Activated CD4-positive, alpha-beta memory T cell treated with anti-CD3 and anti-CD28 coated beads, Interleukin-2, amount 10 ng/mL, durations not matched to agents 7 days and 5 days (primary cell): ENCODE measurements around the gene ZNF507. TPM values are rescaled to one million over a fixed set of nuclear protein-coding genes. Genes with fewer than 3 reads are reported as not detected.

Experiments used
- CTCF ChIA-PET: fragments of 350-600 bp; sonication (Branson Sonifier 250); formaldehyde crosslinking; loops from one replicate; lab custom pipeline; 2021; ENCODE audit warnings: antibody characterized with exemption, inconsistent platforms; lab: Charles Lee
- POLR2A ChIA-PET: fragments of 350-600 bp; sonication (Branson Sonifier 250); formaldehyde crosslinking; loops from one replicate; lab custom pipeline; 2021; ENCODE audit warnings: antibody characterized with exemption; lab: Charles Lee
- DNase-seq: peaks from one replicate; pipeline ENCODE4 v3.0.0-alpha.2; 2020
- H3K27ac Mint-ChIP-seq: one replicate; pipeline ENCODE4 v1.8.0; 2021; ENCODE audit warnings: mild to moderate bottlenecking, mixed read lengths
- H3K27me3 Mint-ChIP-seq: one replicate; pipeline ENCODE4 v1.8.0; 2021; ENCODE audit warnings: mixed read lengths
- H3K36me3 Mint-ChIP-seq: one replicate; pipeline ENCODE4 v1.8.0; 2021; ENCODE audit warnings: low read depth, mixed read lengths
- H3K4me1 Mint-ChIP-seq: one replicate; pipeline ENCODE4 v1.8.0; 2021; ENCODE audit warnings: mixed read lengths
- H3K4me3 Mint-ChIP-seq: one replicate; pipeline ENCODE4 v1.8.0; 2021; ENCODE audit warnings: mild to moderate bottlenecking, mixed read lengths
- H3K9me3 Mint-ChIP-seq: one replicate; pipeline ENCODE4 v1.8.0; 2021; ENCODE audit warnings: mixed read lengths
- total RNA-seq, 2 experiments: library from RNA; stranded (reverse); gene quantifications; one replicate each; pipeline ENCODE4 v1.2.3, GENCODE V29; 2021

Gene ZNF507
- total RNA-seq, 2 experiments from 2014 or later, result 23.4 to 23.7 TPM

- DNase-seq, result no peak
- Mint-ChIP-seq H3K36me3 (peaks cover 24% of the 10 kb centered on the region), H3K9me3 (no peaks in the 10 kb centered on the region), H3K27ac (no peak overlapping the region), H3K4me3 (no peak overlapping the region), H3K4me1 (peaks cover 2% of the 10 kb centered on the region), H3K27me3 (no peaks in the 10 kb centered on the region)
- ChIA-PET CTCF (interaction anchor here (1.1 kb wide), 1 partner anchor 77 kb away, joined by 3 read pairs; no protein-coding TSS in a partner anchor), POLR2A (interaction anchor here (1.4 kb wide), 1 partner anchor 18 kb away, joined by 6 read pairs; the partner anchor contains the start of gene DPY19L3)
These were observed 42.4 kb downstream of the ZNF507 start for GRCh38 chr19:32387701-32388392.

GRCh38 chr19:32388393-32388855 lies 43.0 kb downstream of the ZNF507 start:
- POLR2A ChIA-PET, result interaction anchor here (1.4 kb wide), 1 partner anchor 17 kb away, joined by 6 read pairs; the partner anchor contains the start of gene DPY19L3

DNA sequence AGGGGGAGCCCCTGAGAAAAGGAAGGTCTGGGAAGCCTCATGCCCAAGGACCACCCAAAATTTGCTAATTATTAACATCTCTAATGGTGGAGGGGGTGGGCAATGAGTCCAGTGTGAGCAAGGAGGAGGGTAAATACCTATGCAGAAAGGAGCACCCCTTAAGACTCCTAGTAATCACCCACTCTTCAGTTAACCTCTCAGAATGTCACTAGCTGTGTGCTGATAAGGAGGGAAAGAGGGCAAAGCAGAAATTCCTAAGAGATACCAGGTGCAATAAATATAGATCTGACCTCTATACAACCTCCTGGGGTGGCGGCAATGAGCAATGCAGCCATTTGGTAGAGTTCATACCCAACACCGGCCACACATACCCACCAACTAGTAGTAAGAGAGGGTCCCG lies 47.5 kb downstream of the ZNF507 start:
- H3K27me3 Mint-ChIP-seq, result no peaks in the 10 kb centered on the region
- no peaks in the 10 kb centered on the region for H3K9me3 Mint-ChIP-seq
- no peaks in the 10 kb centered on the region for H3K4me1 Mint-ChIP-seq
- ChIA-PET CTCF (no interaction called here), POLR2A (interaction anchor here (1.2 kb wide), 1 partner anchor 13 kb away, joined by 3 read pairs; the partner anchor contains the start of gene DPY19L3)
- no peak overlapping the region for H3K4me3 Mint-ChIP-seq
- DNase-seq, result no peak
- H3K27ac Mint-ChIP-seq, result no peak overlapping the region
- no peaks in the 10 kb centered on the region for H3K36me3 Mint-ChIP-seq

More at GRCh38 chr19:32388393-32388855, 43.0 kb downstream of the ZNF507 start:
- Mint-ChIP-seq H3K27ac (no peak overlapping the region), H3K9me3 (no peaks in the 10 kb centered on the region), H3K36me3 (peaks cover 18% of the 10 kb centered on the region), H3K4me1 (no peaks in the 10 kb centered on the region), H3K4me3 (no peak overlapping the region), H3K27me3 (no peaks in the 10 kb centered on the region)
- DNase-seq, result no peak
- CTCF ChIA-PET, result no interaction called here

GRCh38 chr19:32396046-32396652 lies 50.7 kb downstream of the ZNF507 start:
- no peak for DNase-seq
- H3K9me3 Mint-ChIP-seq, result no peaks in the 10 kb centered on the region
- ChIA-PET POLR2A (no interaction called here), CTCF (no interaction called here)
- H3K27me3 Mint-ChIP-seq, result no peaks in the 10 kb centered on the region
- no peaks in the 10 kb centered on the region for H3K36me3 Mint-ChIP-seq
- no peaks in the 10 kb centered on the region for H3K4me1 Mint-ChIP-seq
- H3K4me3 Mint-ChIP-seq, result no peak overlapping the region
- H3K27ac Mint-ChIP-seq, result no peak overlapping the region

DNA sequence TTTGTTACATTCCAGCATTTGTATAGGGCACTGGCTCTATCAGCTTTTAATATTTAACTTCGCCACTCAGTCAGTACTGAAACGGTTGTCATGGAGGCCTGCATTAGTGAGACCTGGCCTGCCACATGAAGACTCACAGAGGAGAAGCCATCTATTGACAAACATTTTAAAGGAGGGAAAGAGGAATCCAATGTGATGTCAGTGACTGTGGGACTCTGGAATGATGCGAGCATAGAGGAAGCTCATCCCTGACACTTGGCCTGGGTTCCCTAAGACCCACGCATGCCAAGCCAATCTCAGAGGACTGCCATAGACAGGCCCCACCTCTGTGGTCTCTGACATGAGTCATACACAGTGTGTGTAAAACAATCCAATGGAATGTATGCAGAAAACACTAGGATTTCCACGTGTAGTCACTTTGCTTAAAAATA lies 52.3 kb downstream of the ZNF507 start:
- no peak overlapping the region for H3K27ac Mint-ChIP-seq
- POLR2A ChIA-PET, result no interaction called here

DNA sequence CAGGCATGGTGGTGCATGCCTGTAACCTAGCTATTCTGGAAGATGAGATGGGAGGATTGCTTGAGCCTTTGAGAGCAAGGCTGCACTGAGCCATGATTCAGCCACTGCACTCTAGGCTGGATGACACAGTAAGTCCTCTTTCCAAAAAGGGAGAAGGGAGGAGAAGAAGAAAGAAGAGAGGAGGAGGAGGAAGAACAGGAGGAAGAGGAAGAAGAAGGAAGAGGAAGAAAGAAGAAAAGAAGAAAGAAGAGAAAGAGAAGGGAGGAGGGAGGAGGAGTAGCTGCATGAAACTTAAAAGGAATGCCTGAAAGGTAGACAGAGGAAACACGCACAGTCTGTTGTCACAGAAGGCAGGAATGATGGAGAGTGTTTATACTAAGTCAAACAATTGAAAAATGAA lies 56.6 kb downstream of the ZNF507 start:
- no peak for DNase-seq
- Mint-ChIP-seq H3K27me3 (no peaks in the 10 kb centered on the region), H3K4me1 (peaks cover 22% of the 10 kb centered on the region), H3K27ac (no peak overlapping the region), H3K4me3 (no peak overlapping the region), H3K9me3 (no peaks in the 10 kb centered on the region), H3K36me3 (no peaks in the 10 kb centered on the region)
- ChIA-PET CTCF (no interaction called here), POLR2A (no interaction called here)

More for the DNA sequence above, 52.3 kb downstream of the ZNF507 start:
- H3K4me3 Mint-ChIP-seq, result no peak overlapping the region
- H3K9me3 Mint-ChIP-seq, result no peaks in the 10 kb centered on the region
- peaks cover 1% of the 10 kb centered on the region for H3K4me1 Mint-ChIP-seq
- H3K27me3 Mint-ChIP-seq, result no peaks in the 10 kb centered on the region
- no peak for DNase-seq
- CTCF ChIA-PET, result interaction anchor here (0.5 kb wide), 1 partner anchor 56 kb away, joined by 4 read pairs; no protein-coding TSS in a partner anchor
- H3K36me3 Mint-ChIP-seq, result no peaks in the 10 kb centered on the region

- no peaks in the 10 kb centered on the region for H3K9me3 Mint-ChIP-seq
- H3K4me1 Mint-ChIP-seq, result peaks cover 26% of the 10 kb centered on the region
- no peaks in the 10 kb centered on the region for H3K27me3 Mint-ChIP-seq
- CTCF ChIA-PET, result no interaction called here
- H3K36me3 Mint-ChIP-seq, result peaks cover 5% of the 10 kb centered on the region
- no peak for DNase-seq
- no peak overlapping the region for H3K27ac Mint-ChIP-seq
- peak overlapping the region; percentile 82 for H3K4me3 Mint-ChIP-seq
- POLR2A ChIA-PET, result interaction anchor here (3.2 kb wide), 1 partner anchor 53 kb away, joined by 10 read pairs; no protein-coding TSS in a partner anchor
These were observed 58.0 kb downstream of the ZNF507 start for GRCh38 chr19:32403291-32403995.

DNA sequence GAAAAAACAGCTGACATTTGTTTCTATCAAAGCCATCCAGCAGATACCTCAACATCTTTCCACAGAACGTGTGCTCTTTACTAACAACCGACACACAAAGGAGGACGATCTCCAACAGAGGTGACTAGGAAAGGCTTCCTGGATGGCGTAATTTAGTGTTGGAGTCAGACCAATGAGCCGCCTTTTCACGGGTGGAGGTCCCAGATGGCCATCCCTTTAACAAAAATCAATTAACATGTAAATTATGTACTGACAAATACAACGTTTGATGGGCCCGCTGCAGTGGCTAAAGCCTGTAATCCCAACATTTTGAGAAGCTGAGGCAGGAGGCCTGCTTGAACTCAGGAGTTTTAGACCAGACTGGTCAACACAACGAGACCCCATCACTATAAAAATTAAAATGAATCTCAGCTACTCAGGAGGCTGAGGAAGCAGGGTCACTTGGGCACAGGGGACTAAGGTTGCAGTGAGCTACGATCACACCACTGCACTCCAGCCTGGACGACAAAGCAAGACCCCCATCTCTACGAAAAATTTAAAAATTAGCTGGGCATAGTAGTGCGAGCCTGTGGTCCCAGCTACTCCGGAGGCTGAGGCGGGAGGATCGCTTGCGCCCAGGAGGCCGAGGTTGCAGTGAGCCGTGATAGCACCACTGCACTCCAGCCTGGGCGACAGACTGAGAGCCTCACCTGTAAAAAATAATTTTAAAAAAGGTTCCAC lies 59.0 kb downstream of the ZNF507 start:
- ChIA-PET POLR2A (interaction anchor here (1.8 to 3.2 kb wide), 3 partner anchors 20 to 60 kb away, joined by 8 to 37 read pairs (median 10); partner anchors contain the start of gene ZNF507), CTCF (no interaction called here)
- Mint-ChIP-seq H3K4me1 (peaks cover 26% of the 10 kb centered on the region), H3K9me3 (no peaks in the 10 kb centered on the region), H3K36me3 (peaks cover 9% of the 10 kb centered on the region), H3K4me3 (peak overlapping the region; percentile 82), H3K27me3 (no peaks in the 10 kb centered on the region), H3K27ac (peak overlapping the region; percentile 77)
- DNase-seq, result no peak

DNA sequence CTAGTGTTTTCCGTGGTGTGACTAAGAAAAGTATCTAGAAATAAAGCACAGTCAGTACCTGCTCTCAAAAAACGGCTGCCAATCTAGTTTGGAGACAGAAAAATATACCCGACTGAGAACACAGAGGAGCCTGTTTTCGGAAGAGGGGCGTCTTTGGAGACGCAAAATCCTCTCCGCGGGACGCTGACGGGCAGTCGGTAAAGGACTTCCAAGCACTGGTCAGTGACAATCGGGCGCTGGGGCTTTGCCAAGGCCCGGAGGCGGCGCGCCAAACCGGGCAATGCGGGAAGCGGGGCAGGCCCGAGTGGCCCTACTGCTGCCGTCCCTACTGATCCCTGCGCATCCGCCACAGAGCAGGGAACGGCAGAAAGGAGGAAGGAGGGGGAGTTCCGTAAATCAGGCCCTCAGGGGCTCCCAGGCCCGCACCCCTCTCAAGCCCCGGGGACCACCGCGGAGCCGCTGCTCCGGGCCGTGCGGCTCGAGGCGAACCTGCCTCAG lies 59.6 kb downstream of the ZNF507 start:
- peaks cover 26% of the 10 kb centered on the region for H3K4me1 Mint-ChIP-seq
- POLR2A ChIA-PET, result interaction anchor here (0.7 to 3.2 kb wide), 25 partner anchors 9 to 772 kb away, joined by 3 to 37 read pairs (median 4); partner anchors contain the start of genes NUDT19, PDCD5, RGS9BP and ZNF507
- peak overlapping the region; percentile 82 for H3K4me3 Mint-ChIP-seq
- CTCF ChIA-PET, result no interaction called here
- no peaks in the 10 kb centered on the region for H3K27me3 Mint-ChIP-seq
- H3K27ac Mint-ChIP-seq, result peak overlapping the region; percentile 77
- no peak for DNase-seq
- no peaks in the 10 kb centered on the region for H3K9me3 Mint-ChIP-seq
- H3K36me3 Mint-ChIP-seq, result peaks cover 15% of the 10 kb centered on the region

DNA sequence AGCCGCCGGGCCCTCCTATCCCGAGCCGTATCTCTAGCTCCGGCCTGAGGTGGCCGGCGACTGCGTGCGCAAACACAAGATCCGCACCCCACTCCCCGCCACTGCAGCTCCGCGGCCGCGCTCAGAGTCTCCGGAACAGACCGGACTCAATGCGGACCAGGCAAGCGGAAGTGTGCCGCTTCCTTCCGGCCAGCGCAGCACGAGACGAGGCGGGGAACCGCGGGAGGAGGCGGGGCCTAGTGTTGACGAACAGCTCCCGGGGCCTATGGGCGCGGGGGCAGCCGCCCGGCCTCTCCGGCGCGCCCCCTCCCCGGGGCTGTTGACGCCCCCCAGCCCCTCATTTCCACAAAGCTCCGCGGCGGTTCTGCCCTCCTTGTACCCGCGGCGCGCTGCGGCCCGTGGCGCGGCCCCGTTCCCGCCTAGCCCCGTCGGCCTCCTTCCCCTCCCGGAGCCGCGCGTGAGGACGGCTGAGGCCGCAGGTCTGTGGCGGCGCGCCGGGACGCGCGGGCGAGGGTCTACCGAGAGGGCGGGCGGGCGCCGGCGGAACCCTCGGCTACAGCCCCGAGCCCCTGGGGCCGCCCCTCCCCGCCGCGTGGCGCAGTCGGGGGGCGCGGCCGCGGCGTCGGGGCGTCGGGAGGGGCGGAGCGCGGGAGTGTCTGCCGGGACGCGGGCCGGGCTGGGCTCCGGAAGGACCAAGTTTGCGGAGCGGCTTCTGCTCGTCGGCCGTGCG lies 60.2 kb downstream of the ZNF507 start, which contains the start of gene DPY19L3:
TSS of gene DPY19L3 (plus strand) at position 340 of the 730 bp plus-strand sequence. CDS start 2,484 bp downstream, outside the sequence.
- H3K4me3 Mint-ChIP-seq, result peak within 1 kb of the TSS; percentile 82
- H3K27me3 Mint-ChIP-seq, result no peaks in the 10 kb centered on the region
- peak; percentile 93 for DNase-seq
- H3K36me3 Mint-ChIP-seq, result peaks cover 15% of the 10 kb centered on the region
- CTCF ChIA-PET, result no interaction called here
- H3K27ac Mint-ChIP-seq, result peak within 1 kb of the TSS; percentile 77
- POLR2A ChIA-PET, result interaction anchor here (0.7 to 3.2 kb wide), 26 partner anchors 9 to 771 kb away, joined by 3 to 37 read pairs (median 4); partner anchors contain the start of genes NUDT19, PDCD5, RGS9BP and ZNF507
- no peaks in the 10 kb centered on the region for H3K9me3 Mint-ChIP-seq
- peaks cover 26% of the 10 kb centered on the region for H3K4me1 Mint-ChIP-seq

DNA sequence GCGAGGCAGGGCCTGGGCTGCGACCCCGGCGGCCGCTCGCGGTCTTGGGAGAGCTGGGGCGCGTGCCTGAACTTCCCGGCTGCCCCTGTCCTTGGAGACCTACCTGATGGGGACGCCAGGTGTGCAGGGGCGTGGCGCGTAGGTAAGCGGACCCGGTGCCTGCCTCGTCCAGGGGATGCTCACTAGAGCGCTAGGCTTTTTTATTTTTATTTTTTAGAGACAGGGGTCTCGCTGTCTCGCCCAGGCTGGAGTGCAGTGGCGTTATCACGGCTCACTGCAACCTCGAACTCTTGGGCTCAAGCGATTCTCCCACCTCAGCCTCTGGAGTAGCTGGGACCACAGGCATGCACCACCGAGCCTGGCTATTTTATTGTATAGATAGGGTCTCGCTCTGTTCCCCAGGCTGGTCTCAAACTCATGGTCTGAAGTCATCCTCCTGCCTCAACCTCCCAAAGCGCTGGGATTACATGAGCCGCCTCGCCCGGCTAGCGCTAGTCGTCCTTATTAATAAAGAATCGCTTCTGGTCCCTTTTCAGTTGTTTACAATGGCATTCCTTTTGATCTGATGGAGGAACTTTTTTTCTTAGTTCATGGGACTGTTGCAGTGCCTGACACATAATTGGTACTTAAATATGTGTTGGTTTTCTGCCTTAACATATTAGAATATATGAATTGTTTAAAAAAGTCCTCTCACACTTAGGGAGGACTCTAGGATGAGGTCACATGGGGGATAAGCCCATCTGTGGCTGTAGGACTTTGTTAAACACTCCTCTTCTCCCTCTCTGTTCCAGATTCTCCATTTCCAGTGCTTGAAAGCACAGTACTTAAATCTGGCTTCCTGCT lies 61.0 kb downstream of the ZNF507 start:
- H3K4me1 Mint-ChIP-seq, result peaks cover 25% of the 10 kb centered on the region
- no peaks in the 10 kb centered on the region for H3K9me3 Mint-ChIP-seq
- DNase-seq, result no peak
- H3K4me3 Mint-ChIP-seq, result peak overlapping the region; percentile 78
- peaks cover 20% of the 10 kb centered on the region for H3K36me3 Mint-ChIP-seq
- ChIA-PET CTCF (no interaction called here), POLR2A (interaction anchor here (0.9 to 3.2 kb wide), 19 partner anchors 13 to 770 kb away, joined by 3 to 37 read pairs (median 4); partner anchors contain the start of genes PDCD5 and ZNF507)
- peak overlapping the region; percentile 71 for H3K27ac Mint-ChIP-seq
- no peaks in the 10 kb centered on the region for H3K27me3 Mint-ChIP-seq
